Skeletal muscle satellite cell (primary cell): ENCODE measurements around the gene RGSL1.
"Not testable (repeated sequence)": the region's sequence is repeated elsewhere in the genome, so short reads cannot be mapped to it uniquely, and the experiment has no call there.

Experiments used
- H3K27me3 ChIP-seq: 2 replicates; pipeline ENCODE4 v1.7.0; 2013; ENCODE audit warnings: low read length; ENCODE audit not compliant: control insufficient read depth, insufficient read depth
- H3K36me3 ChIP-seq: 2 replicates; pipeline ENCODE4 v1.7.0; 2013; ENCODE audit warnings: mild to moderate bottlenecking, control low read depth, low read length; ENCODE audit not compliant: insufficient read depth
- H3K4me1 ChIP-seq: 2 replicates; pipeline ENCODE4 v1.7.0; 2013; ENCODE audit warnings: low read length; ENCODE audit not compliant: control insufficient read depth, insufficient read depth
- H3K4me2 ChIP-seq: 2 replicates; pipeline ENCODE4 v1.7.0; 2013; ENCODE audit warnings: mild to moderate bottlenecking, low read length
- H3K4me3 ChIP-seq: 2 replicates; pipeline ENCODE4 v1.7.0; 2013; ENCODE audit warnings: low read length
- H3K9ac ChIP-seq: 2 replicates; pipeline ENCODE4 v1.7.0; 2013; ENCODE audit warnings: mild to moderate bottlenecking, low read depth, low read length, moderate library complexity
- H3K9me3 ChIP-seq: replicated peaks from 2 replicates; pipeline ENCODE4 v1.7.0; 2013; ENCODE audit warnings: mild to moderate bottlenecking, control low read depth, low read length

RGSL1 gene

GRCh38 chr1:182426442-182427430 is 23.2 kb upstream of the RGSL1 start:
- Histone ChIP-seq H3K4me1 (no peaks in the 10 kb centered on the region), H3K27me3 (no peaks in the 10 kb centered on the region), H3K9me3 (no peaks in the 10 kb centered on the region), H3K9ac (no peak overlapping the region), H3K36me3 (no peaks in the 10 kb centered on the region), H3K4me2 (no peak overlapping the region), H3K4me3 (no peak overlapping the region)

DNA sequence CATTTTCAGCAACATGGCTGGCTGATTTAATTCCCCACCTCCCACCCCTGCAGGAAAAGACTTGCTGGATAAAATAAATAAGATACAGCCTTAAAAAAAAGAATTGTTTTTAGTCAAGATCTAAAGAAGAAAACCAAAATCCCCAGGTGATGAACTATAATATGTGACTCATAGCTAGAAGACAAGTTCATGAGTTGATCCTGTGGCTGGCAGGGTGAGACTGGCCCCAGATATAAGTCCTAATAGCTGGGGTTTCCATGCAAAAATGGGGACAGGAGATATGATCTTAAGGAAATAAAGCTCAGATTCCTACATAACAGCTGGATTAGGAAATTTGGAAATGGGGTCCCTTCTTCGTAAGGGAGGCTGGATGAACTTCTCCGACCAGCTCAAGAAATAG is 21.9 kb upstream of the RGSL1 start:
- H3K4me2 ChIP-seq: no peak overlapping the region
- H3K4me1 ChIP-seq: no peaks in the 10 kb centered on the region
- H3K9ac ChIP-seq: no peak overlapping the region
- no peaks in the 10 kb centered on the region for H3K9me3 ChIP-seq
- H3K27me3 ChIP-seq: no peaks in the 10 kb centered on the region
- H3K36me3 ChIP-seq: no peaks in the 10 kb centered on the region
- H3K4me3 ChIP-seq: no peak overlapping the region

GRCh38 chr1:182430263-182431068 is 19.5 kb upstream of the RGSL1 start:
- Histone ChIP-seq H3K4me3 (no peak overlapping the region), H3K4me2 (no peak overlapping the region), H3K27me3 (no peaks in the 10 kb centered on the region), H3K4me1 (no peaks in the 10 kb centered on the region), H3K9me3 (no peaks in the 10 kb centered on the region), H3K36me3 (no peaks in the 10 kb centered on the region), H3K9ac (no peak overlapping the region)

DNA sequence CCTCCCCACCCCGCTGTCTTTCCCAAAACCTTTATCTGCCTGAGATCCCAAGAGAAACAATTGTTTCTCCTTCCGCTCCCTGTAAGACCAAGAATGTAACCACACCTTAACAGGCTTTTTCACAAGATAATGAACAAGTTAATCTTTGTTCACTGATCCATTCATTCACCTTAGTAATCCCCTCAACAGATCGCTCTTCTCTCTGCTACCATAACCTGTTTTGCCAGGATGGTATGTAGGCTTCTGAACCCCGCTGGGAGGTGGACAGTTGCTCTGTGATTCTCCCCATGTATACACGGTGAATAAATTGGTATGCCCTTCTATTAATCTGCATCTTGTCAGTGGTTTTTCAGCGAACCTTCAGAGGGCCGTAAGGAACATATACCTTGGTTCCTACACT is 18.7 kb upstream of the RGSL1 start:
- no peak overlapping the region for H3K4me2 ChIP-seq
- H3K9ac ChIP-seq: no peak overlapping the region
- no peaks in the 10 kb centered on the region for H3K36me3 ChIP-seq
- H3K9me3 ChIP-seq: no peaks in the 10 kb centered on the region
- H3K4me1 ChIP-seq: no peaks in the 10 kb centered on the region
- no peaks in the 10 kb centered on the region for H3K27me3 ChIP-seq
- no peak overlapping the region for H3K4me3 ChIP-seq

DNA sequence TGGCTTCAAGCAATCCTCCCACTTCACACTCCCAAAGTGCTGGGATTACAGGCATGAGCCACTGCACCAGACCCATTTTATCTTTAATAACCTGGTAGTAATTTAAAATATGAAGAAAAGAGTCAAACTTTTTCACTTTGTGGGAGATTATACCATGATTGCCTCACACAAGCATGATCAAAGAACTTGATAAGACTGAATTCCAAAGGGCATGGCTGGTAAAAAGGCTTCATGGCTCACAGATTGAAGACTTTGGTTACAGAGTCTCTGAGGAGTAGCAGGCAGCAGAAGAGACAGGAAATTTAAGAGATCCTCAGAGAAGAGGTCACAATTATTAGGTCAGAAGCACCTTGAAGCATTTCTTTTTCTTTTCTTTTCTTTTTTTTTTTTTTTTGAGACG is 16.4 kb upstream of the RGSL1 start:
- H3K9me3 ChIP-seq: no peaks in the 10 kb centered on the region
- no peak overlapping the region for H3K9ac ChIP-seq
- no peaks in the 10 kb centered on the region for H3K4me1 ChIP-seq
- no peaks in the 10 kb centered on the region for H3K36me3 ChIP-seq
- H3K4me3 ChIP-seq: no peak overlapping the region
- no peaks in the 10 kb centered on the region for H3K27me3 ChIP-seq
- H3K4me2 ChIP-seq: no peak overlapping the region

DNA sequence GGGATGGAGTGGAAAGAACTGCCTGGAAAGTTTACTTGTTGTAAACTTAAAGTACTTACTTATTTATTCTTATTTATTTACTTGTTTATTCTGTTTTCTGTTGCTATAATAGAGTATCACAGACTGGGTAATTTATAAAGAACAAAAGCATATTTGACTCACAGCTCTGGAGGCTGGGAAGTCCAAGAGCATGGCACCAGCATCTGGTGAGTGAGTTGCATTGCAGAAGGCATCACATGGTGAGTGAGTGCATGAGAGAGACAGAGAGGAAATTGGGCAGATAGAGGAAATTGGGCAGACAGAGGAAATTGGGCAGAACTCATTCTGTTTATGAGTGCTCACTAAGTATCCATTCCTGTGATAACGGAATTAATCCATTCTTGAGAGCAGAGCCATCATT is 11.6 kb upstream of the RGSL1 start:
- no peaks in the 10 kb centered on the region for H3K9me3 ChIP-seq
- no peaks in the 10 kb centered on the region for H3K27me3 ChIP-seq
- no peak overlapping the region for H3K4me2 ChIP-seq
- no peak overlapping the region for H3K9ac ChIP-seq
- no peaks in the 10 kb centered on the region for H3K36me3 ChIP-seq
- H3K4me1 ChIP-seq: no peaks in the 10 kb centered on the region
- no peak overlapping the region for H3K4me3 ChIP-seq

- Histone ChIP-seq H3K4me3 (no peak overlapping the region), H3K4me1 (no peaks in the 10 kb centered on the region), H3K9ac (no peak overlapping the region), H3K9me3 (no peaks in the 10 kb centered on the region), H3K27me3 (no peaks in the 10 kb centered on the region), H3K4me2 (no peak overlapping the region), H3K36me3 (no peaks in the 10 kb centered on the region)
These were observed 8.2 kb upstream of the RGSL1 start for GRCh38 chr1:182441719-182442118.

DNA sequence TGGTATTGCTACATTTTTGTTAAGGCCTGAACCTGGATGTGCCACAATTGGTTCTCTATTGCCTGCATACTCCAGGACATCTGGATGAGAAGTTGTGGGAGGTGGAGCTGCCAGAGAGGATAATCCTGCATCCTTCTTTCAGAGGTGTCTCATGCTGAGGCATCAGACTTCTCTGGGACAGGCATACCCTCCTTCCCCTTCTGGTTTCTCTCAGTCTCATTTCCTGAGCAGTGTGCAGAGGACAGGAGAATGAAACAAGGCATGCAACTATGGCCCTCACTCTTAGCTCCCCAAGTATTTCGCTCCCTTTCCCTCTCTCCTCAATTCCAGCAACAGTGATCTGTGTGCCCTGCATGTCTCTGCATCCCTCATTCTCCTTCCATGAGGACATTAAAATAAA is 7.6 kb upstream of the RGSL1 start:
- Histone ChIP-seq H3K9me3 (no peaks in the 10 kb centered on the region), H3K36me3 (no peaks in the 10 kb centered on the region), H3K4me3 (no peak overlapping the region), H3K4me2 (no peak overlapping the region), H3K9ac (no peak overlapping the region), H3K4me1 (no peaks in the 10 kb centered on the region), H3K27me3 (no peaks in the 10 kb centered on the region)

DNA sequence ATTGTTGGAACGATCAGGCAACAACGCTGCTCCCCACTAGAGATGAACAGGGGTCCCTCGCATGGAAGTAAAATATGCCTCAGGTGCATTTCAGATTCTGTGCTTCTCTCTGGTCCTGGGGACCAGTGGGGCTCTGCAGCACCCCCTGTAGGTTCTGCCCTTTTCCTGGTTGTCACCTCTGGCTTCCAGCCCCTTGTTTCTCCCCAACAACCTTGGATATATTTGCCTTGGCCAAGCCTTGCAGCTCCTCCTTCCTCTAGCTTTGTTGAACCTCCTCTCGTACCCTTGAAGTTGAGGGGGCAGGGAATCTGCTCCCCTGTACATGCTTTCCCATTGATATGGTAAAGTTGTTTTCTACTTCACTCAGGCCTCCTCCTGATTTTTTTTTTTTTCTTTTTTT is 5.4 kb upstream of the RGSL1 start:
- Histone ChIP-seq H3K4me2 (no peak overlapping the region), H3K9ac (no peak overlapping the region), H3K36me3 (no peaks in the 10 kb centered on the region), H3K27me3 (no peaks in the 10 kb centered on the region), H3K9me3 (no peaks in the 10 kb centered on the region), H3K4me1 (no peaks in the 10 kb centered on the region), H3K4me3 (no peak overlapping the region)

GRCh38 chr1:182446033-182446669 is 3.8 kb upstream of the RGSL1 start:
- Histone ChIP-seq H3K4me2 (no peak overlapping the region), H3K27me3 (no peaks in the 10 kb centered on the region), H3K9me3 (no peaks in the 10 kb centered on the region), H3K4me1 (no peaks in the 10 kb centered on the region), H3K4me3 (no peak overlapping the region), H3K9ac (no peak overlapping the region), H3K36me3 (no peaks in the 10 kb centered on the region)

DNA sequence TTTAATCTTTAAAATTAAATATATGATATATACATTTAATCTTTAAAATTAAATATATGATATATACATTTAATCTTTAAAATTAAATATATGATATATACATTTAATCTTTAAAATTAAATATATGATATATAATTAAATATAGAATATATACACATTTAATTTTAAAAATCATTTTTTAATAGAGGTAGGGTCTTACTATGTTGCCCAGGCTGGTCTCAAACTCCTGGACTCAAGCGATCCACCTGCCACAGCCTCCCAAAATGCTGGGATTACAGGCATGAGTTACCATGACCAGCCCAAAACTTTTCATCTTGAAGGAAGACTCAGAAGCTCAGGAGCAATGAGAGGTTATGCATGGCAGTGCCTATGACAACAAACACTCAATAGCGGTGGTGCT is 2.8 kb upstream of the RGSL1 start:
- H3K4me3 ChIP-seq, H3K36me3 ChIP-seq, H3K4me1 ChIP-seq, H3K27me3 ChIP-seq, H3K4me2 ChIP-seq, H3K9ac ChIP-seq, H3K9me3 ChIP-seq: not testable (repeated sequence)
